H1 (cell line): ENCODE measurements around the gene MRTFA. TPM values are rescaled to one million over a fixed set of nuclear protein-coding genes. Genes with fewer than 3 reads are reported as not detected.

Experiments
- GTF2F1 ChIP-seq: IDR thresholded peaks from 2 replicates; pipeline ENCODE4 v1.6.1; 2012; ENCODE audit warnings: low read depth, low read length, improper control_type of control experiment, borderline replicate concordance
- KDM4A ChIP-seq: IDR thresholded peaks from one replicate; pipeline ENCODE4 v1.7.1; 2012; ENCODE audit warnings: low read depth, mild to moderate bottlenecking, moderate library complexity, low read length, inconsistent platforms; ENCODE audit not compliant: severe bottlenecking
- SUZ12 ChIP-seq: fragments of 200-600 bp; sonication (generic); IDR thresholded peaks from 2 replicates; pipeline ENCODE4 v1.6.1; 2012; ENCODE audit warnings: mild to moderate bottlenecking, inconsistent platforms, low read length, moderate library complexity, mixed read lengths
- USF2 ChIP-seq: IDR thresholded peaks from 2 replicates; pipeline ENCODE4 v1.6.1; 2011; ENCODE audit warnings: low read length, improper control_type of control experiment
- polyA plus RNA-seq, 7 experiments: library from polyadenylated mRNA; depleted of rRNA in 3 of 7; stranded (reverse) in 5 of 7; unstranded in 2 of 7; fragments of >200 nt in 5 of 7; fragments of 200-250 nt in 2 of 7; gene quantifications; 1 replicate in 5 of 7; 2 replicates in 1 of 7; 4 replicates in 1 of 7; pipeline versions ENCODE4 v1.2.1 to v1.2.3, GENCODE V29; 2011 to 2013; ENCODE audit warnings: missing spikeins in 2 of 7, mixed read lengths in 2 of 7
- total RNA-seq: library from RNA; stranded (reverse); fragmentation: NEBNext Ultra II Directional; extraction: Animal tissue kit (Norgen Biotek cat#: 25700); gene quantifications from 2 replicates; pipeline ENCODE4 v1.2.1, GENCODE V29; 2021

Gene MRTFA
- total and polyA plus RNA-seq, 2 of the 8 experiments (the other 6 are each of a cell fraction or from before 2014, with no cell fraction given): 5.4 to 37.9 TPM

- TF ChIP-seq USF2: no peak
- TF ChIP-seq GTF2F1: no peak
- TF ChIP-seq SUZ12: no peak
- TF ChIP-seq KDM4A: no peak
Measured at GRCh38 chr22:40374567-40374966, 262.0 kb downstream of the MRTFA start (continued).
